Activated naive CD4-positive, alpha-beta T cell treated with anti-CD3 and anti-CD28 coated beads for 36 hours (primary cell): ENCODE results near the gene ZBTB17. TPM values are rescaled to one million over a fixed set of nuclear protein-coding genes. Genes with fewer than 3 reads are reported as not detected.
A peak's percentile ranks its signal among the peaks of the same experiment; 100 is the strongest.

Source experiments
- CTCF ChIA-PET: fragments of 350-600 bp; sonication (Branson Sonifier 250); formaldehyde crosslinking; loops from one replicate; lab custom pipeline; 2021; ENCODE audit warnings: antibody characterized with exemption; lab: Charles Lee
- DNase-seq: peaks from one replicate; pipeline ENCODE4 v3.0.0-alpha.2; 2020
- H3K27ac Mint-ChIP-seq: one replicate; pipeline ENCODE4 v1.8.0; 2021; ENCODE audit warnings: mild to moderate bottlenecking, mixed read lengths
- H3K27me3 Mint-ChIP-seq: one replicate; pipeline ENCODE4 v1.8.0; 2021; ENCODE audit warnings: low read depth, mixed read lengths
- H3K36me3 Mint-ChIP-seq: one replicate; pipeline ENCODE4 v1.8.0; 2021; ENCODE audit warnings: low read depth, mixed read lengths
- H3K4me1 Mint-ChIP-seq: one replicate; pipeline ENCODE4 v1.8.0; 2021; ENCODE audit warnings: low read depth, mixed read lengths
- H3K4me3 Mint-ChIP-seq: one replicate; pipeline ENCODE4 v1.8.0; 2021; ENCODE audit warnings: mild to moderate bottlenecking, moderate library complexity, mixed read lengths
- H3K9me3 Mint-ChIP-seq: one replicate; pipeline ENCODE4 v1.8.0; 2021; ENCODE audit warnings: mixed read lengths
- intact Hi-C: fragments of 100-400 bp; cut with micrococcal nuclease; formaldehyde crosslinking; loops from one replicate; pipeline ENCODE4 v1.15.1; 2023
- total RNA-seq, 2 experiments: library from RNA; stranded (reverse); gene quantifications; one replicate each; pipeline ENCODE4 v1.2.3, GENCODE V29; 2021

The ZBTB17 gene
- total RNA-seq, 2 experiments from 2014 or later: 34.8 to 37.5 TPM

DNA sequence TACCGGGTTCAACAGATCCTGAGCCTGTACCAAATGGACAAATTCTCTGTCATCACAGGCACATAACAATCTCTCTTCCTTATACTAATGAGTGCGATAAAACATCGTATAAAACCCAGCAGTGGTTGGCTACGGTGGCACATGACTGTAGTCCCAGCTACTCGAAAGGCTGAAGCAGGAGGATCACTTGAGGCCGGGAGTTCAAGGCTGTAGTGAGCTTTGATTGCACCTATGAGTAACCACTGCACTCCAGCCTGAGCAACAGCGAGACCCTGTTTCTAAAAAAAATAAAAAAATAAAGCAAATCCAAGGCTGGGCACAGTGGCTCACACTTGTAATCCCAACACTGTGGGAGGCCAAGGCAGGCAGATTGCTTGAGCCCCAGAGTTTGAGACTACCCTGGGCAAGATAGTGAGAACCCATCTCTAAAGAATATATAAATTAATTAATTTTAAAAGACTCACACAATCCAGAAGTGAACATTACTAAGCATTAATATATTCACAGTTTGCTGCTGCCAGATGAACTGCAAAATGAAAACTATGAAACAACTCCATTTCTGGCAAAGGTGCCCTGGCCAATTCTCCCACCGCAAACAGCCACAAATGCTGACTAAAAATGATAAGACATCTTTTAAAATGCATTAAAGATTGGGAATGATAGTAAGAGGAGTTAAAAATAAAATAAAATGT lies 13.1 kb downstream of the ZBTB17 start:
- H3K4me3 Mint-ChIP-seq: no peak overlapping the region
- peaks cover 6% of the 10 kb centered on the region for H3K36me3 Mint-ChIP-seq
- H3K9me3 Mint-ChIP-seq: no peaks in the 10 kb centered on the region
- intact Hi-C loops: loop anchor here (10.0 kb wide), 2 partner anchors 548 to 942 kb away; no protein-coding TSS in a partner anchor
- H3K27ac Mint-ChIP-seq: peak overlapping the region; percentile 97
- DNase-seq: no peak
- H3K4me1 Mint-ChIP-seq: peaks cover 94% of the 10 kb centered on the region
- H3K27me3 Mint-ChIP-seq: no peaks in the 10 kb centered on the region
- CTCF ChIA-PET: no interaction called here

DNA sequence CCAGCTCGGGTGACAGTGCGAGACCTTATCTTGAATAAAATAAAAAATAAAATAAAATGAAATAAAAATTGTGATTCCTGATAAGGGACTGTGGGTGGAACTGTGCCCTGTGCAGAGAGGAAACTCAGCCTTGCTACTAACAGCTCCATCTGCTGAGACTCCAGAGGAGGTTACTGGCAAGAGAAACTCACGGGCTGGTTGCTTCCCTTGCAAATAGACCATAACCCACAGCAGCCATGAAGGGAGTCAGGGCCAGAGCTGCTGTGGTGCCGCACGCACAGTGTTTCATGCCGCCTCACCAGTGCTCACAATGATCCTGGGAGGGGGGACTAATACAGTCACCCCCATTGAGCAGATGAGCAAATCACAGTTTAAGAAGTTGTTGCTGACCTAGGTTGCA lies 13.7 kb downstream of the ZBTB17 start:
- Mint-ChIP-seq H3K36me3 (peaks cover 6% of the 10 kb centered on the region), H3K27ac (peak overlapping the region; percentile 31), H3K4me3 (no peak overlapping the region), H3K27me3 (no peaks in the 10 kb centered on the region), H3K9me3 (no peaks in the 10 kb centered on the region), H3K4me1 (peaks cover 94% of the 10 kb centered on the region)
- no peak for DNase-seq
- CTCF ChIA-PET: no interaction called here
- intact Hi-C loops: loop anchor here (10.0 kb wide), 2 partner anchors 547 to 943 kb away; no protein-coding TSS in a partner anchor

DNA sequence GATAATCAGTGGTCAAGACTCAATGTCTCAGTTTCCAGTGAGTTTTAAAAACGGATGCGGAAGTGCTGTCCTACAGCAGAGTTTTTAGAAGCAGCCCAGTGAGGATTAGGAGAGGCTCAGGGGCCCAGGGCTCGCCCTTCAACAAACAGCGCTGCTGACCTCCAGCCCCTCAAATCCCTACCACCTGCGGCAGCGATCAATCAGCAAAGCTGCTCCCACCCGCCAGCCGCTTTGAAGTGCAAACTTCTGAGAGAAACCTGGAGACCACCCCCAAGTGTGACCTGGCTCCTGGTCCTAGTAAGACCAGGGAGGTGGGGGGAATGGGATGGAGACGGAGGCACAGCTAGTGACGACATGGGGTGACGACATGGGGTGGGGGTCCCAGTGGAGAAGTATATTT lies 14.4 kb downstream of the ZBTB17 start:
- CTCF ChIA-PET: no interaction called here
- Mint-ChIP-seq H3K27me3 (no peaks in the 10 kb centered on the region), H3K4me3 (no peak overlapping the region), H3K36me3 (peaks cover 2% of the 10 kb centered on the region), H3K9me3 (no peaks in the 10 kb centered on the region), H3K27ac (no peak overlapping the region), H3K4me1 (peaks cover 94% of the 10 kb centered on the region)
- no peak for DNase-seq
- intact Hi-C loops: loop anchor here (10.0 kb wide), 2 partner anchors 547 to 943 kb away; no protein-coding TSS in a partner anchor

DNA sequence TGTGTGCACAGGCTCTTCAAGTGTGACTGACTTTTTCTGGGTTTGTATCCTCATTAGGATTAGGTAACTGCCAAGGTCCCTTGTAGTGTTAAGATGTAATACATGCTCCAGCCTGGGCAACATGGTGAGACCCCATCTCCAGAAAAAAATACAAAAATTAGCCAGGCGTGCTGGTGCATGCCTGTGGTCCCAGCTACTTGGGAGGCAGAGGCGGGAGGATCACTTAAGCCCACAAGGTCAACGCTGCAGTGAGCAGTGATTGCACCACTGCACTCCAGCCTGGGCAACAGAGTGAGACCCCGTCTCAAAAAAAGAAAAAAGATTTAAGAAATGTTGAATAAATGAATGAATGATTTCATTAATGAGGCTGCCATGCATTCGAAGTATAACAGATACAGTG lies 15.1 kb downstream of the ZBTB17 start:
- H3K4me1 Mint-ChIP-seq: peaks cover 94% of the 10 kb centered on the region
- H3K4me3 Mint-ChIP-seq: no peak overlapping the region
- no peak overlapping the region for H3K27ac Mint-ChIP-seq
- H3K9me3 Mint-ChIP-seq: no peaks in the 10 kb centered on the region
- no peak for DNase-seq
- CTCF ChIA-PET: no interaction called here
- no peaks in the 10 kb centered on the region for H3K27me3 Mint-ChIP-seq
- peaks cover 2% of the 10 kb centered on the region for H3K36me3 Mint-ChIP-seq
- intact Hi-C loops: loop anchor here (10.0 kb wide), 2 partner anchors 546 to 944 kb away; no protein-coding TSS in a partner anchor

DNA sequence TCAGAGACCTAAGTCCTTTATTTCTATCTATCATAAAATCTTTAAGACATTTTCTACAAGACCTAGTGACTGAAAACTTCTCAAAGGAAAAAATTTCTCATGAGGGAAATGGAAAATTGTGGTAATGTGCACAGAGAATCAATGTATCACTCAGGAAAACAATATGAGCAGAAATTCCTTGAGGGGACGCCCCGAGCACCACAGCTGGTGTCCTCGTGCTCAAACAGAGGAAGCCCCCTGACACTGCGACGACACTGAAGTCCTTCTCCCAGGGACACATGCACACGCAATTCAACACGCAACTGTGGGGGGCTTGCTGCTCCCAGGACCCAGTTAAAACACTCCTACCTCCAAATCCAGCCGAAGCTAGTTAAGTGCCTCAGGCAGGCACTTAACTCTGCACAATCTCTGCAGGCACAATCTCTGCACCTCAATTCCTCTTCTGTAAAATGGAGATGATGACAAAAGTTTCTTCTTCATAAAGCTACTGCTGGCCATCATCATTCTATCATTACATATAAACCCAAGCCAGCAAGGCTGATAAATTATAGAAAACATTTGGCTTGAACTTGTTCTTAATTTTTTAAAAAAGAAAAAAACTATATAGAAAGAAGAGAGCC lies 16.0 kb downstream of the ZBTB17 start:
- H3K9me3 Mint-ChIP-seq: no peaks in the 10 kb centered on the region
- peaks cover 94% of the 10 kb centered on the region for H3K4me1 Mint-ChIP-seq
- peak overlapping the region; percentile 71 for H3K27ac Mint-ChIP-seq
- H3K4me3 Mint-ChIP-seq: no peak overlapping the region
- intact Hi-C loops: loop anchor here (10.0 kb wide), 2 partner anchors 545 to 945 kb away; no protein-coding TSS in a partner anchor
- peaks cover 2% of the 10 kb centered on the region for H3K36me3 Mint-ChIP-seq
- CTCF ChIA-PET: interaction anchor here (0.6 to 1.4 kb wide), 5 partner anchors 9 to 158 kb away, joined by 3 to 5 read pairs (median 3); no protein-coding TSS in a partner anchor
- H3K27me3 Mint-ChIP-seq: no peaks in the 10 kb centered on the region
- DNase-seq: peak; percentile 52

DNA sequence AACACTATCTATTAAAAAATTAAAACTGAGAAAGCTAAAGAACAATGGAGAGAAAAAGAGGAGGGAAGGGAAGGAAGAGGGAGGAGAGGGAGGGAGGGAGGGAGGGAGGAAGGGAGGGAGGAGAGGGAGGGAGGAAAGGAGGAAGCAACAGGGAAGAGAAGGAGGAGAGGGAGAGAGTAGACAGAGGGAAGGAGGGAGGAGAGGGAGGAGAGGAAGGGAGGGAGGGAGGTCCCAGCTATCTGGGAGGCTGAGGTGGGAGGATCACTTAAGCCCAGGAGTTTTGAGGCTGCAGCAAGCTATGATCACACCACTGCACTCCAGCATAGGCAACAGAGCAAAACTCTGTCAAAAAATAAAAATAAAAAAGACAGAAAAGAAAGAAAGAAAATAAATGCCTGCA lies 16.5 kb downstream of the ZBTB17 start:
- no peak for DNase-seq
- H3K36me3 Mint-ChIP-seq: peaks cover 2% of the 10 kb centered on the region
- no peaks in the 10 kb centered on the region for H3K27me3 Mint-ChIP-seq
- H3K9me3 Mint-ChIP-seq: no peaks in the 10 kb centered on the region
- CTCF ChIA-PET: interaction anchor here (0.6 to 1.4 kb wide), 5 partner anchors 9 to 158 kb away, joined by 3 to 5 read pairs (median 3); no protein-coding TSS in a partner anchor
- H3K4me3 Mint-ChIP-seq: no peak overlapping the region
- peak overlapping the region; percentile 71 for H3K27ac Mint-ChIP-seq
- H3K4me1 Mint-ChIP-seq: peaks cover 92% of the 10 kb centered on the region
- intact Hi-C loops: no loop called here

DNA sequence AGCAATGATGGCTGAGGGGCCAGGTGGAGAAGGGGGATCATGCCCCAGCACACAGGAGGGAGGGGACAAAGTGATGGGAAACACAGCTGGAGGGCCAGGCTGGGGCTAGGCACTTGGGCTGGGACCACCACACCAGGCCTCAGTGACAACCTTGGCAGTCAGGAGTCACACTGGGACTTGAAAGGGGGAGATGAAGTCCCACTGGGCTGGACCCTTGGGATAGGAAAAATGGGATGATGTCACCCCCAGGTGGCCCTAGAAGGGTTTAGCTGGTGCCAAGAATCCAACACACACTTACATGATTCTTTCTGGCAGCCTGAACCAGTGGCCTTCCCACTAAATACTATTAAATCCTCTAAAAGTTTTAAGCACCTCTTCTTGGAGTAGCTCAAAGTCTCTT lies 17.1 kb downstream of the ZBTB17 start:
- no peaks in the 10 kb centered on the region for H3K27me3 Mint-ChIP-seq
- H3K27ac Mint-ChIP-seq: peak overlapping the region; percentile 71
- H3K36me3 Mint-ChIP-seq: peaks cover 4% of the 10 kb centered on the region
- H3K4me3 Mint-ChIP-seq: no peak overlapping the region
- DNase-seq: no peak
- no peaks in the 10 kb centered on the region for H3K9me3 Mint-ChIP-seq
- intact Hi-C loops: no loop called here
- CTCF ChIA-PET: interaction anchor here (1.0 to 1.4 kb wide), 4 partner anchors 8 to 144 kb away, joined by 3 to 5 read pairs (median 4); no protein-coding TSS in a partner anchor
- H3K4me1 Mint-ChIP-seq: peaks cover 94% of the 10 kb centered on the region

DNA sequence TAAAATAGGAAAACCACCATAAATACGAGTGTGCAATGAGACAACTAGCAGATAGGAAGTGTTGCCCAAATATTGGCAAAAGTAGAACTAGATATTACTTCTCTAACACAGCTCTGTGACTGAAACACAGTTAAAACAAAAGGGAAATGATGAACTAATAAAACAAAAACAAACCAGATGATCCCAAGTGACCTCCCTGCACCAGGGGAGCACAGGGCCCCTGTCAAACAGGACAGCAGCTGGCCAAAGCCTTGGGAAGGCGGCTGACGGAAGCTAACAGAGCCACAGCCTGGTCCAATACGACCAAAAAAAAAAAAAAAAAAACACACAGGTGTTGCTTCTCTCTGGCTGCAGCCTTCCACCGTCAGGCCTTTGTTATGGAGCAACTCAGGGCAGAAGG lies 17.8 kb downstream of the ZBTB17 start:
- H3K4me3 Mint-ChIP-seq: no peak overlapping the region
- no peak for DNase-seq
- CTCF ChIA-PET: interaction anchor here (0.7 to 1.4 kb wide), 2 partner anchors 9 to 143 kb away, joined by 3 to 5 read pairs; no protein-coding TSS in a partner anchor
- peak overlapping the region; percentile 76 for H3K27ac Mint-ChIP-seq
- H3K4me1 Mint-ChIP-seq: peaks cover 94% of the 10 kb centered on the region
- no peaks in the 10 kb centered on the region for H3K27me3 Mint-ChIP-seq
- intact Hi-C loops: no loop called here
- H3K9me3 Mint-ChIP-seq: no peaks in the 10 kb centered on the region
- H3K36me3 Mint-ChIP-seq: peaks cover 6% of the 10 kb centered on the region

DNA sequence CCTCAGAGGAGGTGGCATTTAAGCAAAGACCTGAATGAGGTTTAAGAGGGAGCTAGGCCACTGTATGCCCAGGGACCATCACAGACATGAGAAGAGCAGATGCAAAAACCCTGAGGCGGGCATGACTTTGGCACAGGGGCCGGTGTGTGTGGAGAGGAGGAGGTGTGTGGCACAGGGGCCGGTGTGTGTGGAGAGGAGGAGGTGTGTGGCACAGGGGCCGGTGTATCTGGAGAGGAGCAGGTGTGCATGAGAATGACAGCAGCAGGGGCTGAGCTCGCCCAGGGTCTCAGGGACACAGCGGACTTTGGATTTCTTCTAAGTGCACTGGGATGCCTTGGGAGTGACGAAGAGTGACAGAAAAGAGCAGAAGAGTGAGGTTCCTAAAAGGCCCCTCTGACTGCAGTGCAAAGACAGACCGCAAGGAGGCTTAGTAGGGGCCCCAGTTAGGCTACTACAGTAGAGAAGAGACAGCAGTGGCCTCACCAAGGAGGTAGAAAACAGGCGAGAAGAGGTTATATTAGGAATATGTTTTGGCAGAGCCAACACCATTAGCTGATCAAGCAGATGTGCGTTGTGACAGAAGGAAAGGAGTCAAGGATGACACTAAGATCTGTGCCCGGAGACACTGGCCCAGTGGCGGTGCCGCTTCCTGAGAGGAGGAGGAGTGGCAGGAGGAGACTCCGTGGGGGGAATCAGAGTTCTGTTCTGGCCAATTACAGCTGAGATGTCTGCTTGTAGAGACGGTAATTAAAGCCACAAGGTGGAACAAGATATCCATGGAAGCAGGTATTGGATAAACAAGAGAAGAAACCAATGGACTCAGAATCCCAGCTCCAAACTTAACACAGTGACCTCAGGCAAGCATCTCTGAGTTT lies 18.4 kb downstream of the ZBTB17 start:
- H3K9me3 Mint-ChIP-seq: no peaks in the 10 kb centered on the region
- no peaks in the 10 kb centered on the region for H3K27me3 Mint-ChIP-seq
- intact Hi-C loops: no loop called here
- peaks cover 94% of the 10 kb centered on the region for H3K4me1 Mint-ChIP-seq
- CTCF ChIA-PET: interaction anchor here (0.7 to 1.4 kb wide), 3 partner anchors 8 to 170 kb away, joined by 3 to 5 read pairs (median 4); no protein-coding TSS in a partner anchor
- no peak for DNase-seq
- peaks cover 9% of the 10 kb centered on the region for H3K36me3 Mint-ChIP-seq
- peak overlapping the region; percentile 76 for H3K27ac Mint-ChIP-seq
- H3K4me3 Mint-ChIP-seq: no peak overlapping the region

DNA sequence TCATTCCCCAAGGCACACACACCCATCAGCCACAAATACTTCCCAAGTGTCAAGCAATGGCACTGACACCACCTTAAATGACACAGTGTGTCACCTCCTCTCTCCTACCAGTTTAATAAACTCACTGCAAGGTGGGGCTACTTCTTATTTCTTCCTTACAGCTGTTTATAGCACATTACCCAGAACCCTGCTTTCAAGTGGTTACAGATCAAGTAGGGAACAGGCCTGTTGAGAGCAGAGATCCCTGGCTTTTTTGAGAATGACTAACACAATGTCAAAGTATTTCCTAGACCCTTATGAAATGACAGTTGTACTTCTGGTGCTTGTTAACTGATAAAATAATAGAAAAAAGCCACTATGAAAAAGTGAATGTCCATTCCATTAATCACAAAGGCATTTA lies 19.8 kb downstream of the ZBTB17 start:
- no peaks in the 10 kb centered on the region for H3K27me3 Mint-ChIP-seq

DNA sequence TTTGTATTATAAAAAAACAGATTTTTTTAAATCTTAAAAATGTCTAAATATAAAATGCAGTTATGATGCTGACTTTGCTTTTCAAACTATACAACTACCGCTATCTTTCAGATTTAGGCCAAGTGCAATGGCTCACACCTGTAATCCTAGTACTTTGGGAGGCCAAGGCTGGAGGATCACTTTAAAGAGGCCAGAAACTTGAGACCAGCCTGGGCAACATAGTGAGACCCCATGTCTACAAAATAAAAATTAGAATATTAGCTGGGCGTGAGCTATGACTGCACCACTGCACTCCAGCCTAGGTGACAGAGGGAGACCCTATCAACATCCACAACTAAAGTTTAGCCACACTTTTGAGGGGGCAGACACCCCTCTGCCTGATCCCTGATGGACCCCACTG lies 20.3 kb downstream of the ZBTB17 start:
- H3K4me1 Mint-ChIP-seq: peaks cover 95% of the 10 kb centered on the region
- H3K36me3 Mint-ChIP-seq: peaks cover 8% of the 10 kb centered on the region
- CTCF ChIA-PET: interaction anchor here (0.6 kb wide), 2 partner anchors 49 to 143 kb away, joined by 3 to 4 read pairs; no protein-coding TSS in a partner anchor
- DNase-seq: no peak
- H3K4me3 Mint-ChIP-seq: no peak overlapping the region
- intact Hi-C loops: no loop called here
- no peaks in the 10 kb centered on the region for H3K9me3 Mint-ChIP-seq
- no peaks in the 10 kb centered on the region for H3K27me3 Mint-ChIP-seq
- H3K27ac Mint-ChIP-seq: peak overlapping the region; percentile 66

More for the DNA sequence above, 19.8 kb downstream of the ZBTB17 start:
- Mint-ChIP-seq H3K27ac (peak overlapping the region; percentile 66), H3K4me1 (peaks cover 95% of the 10 kb centered on the region), H3K4me3 (no peak overlapping the region), H3K36me3 (peaks cover 8% of the 10 kb centered on the region), H3K9me3 (no peaks in the 10 kb centered on the region)
- CTCF ChIA-PET: interaction anchor here (0.6 to 1.1 kb wide), 2 partner anchors 48 to 169 kb away, joined by 4 read pairs; no protein-coding TSS in a partner anchor
- DNase-seq: no peak
- intact Hi-C loops: loop anchor here (1.0 kb wide), 1 partner anchor 10 kb away; no protein-coding TSS in a partner anchor
